Measurements from ENCODE around the gene CHST3.

Gene CHST3

DNA sequence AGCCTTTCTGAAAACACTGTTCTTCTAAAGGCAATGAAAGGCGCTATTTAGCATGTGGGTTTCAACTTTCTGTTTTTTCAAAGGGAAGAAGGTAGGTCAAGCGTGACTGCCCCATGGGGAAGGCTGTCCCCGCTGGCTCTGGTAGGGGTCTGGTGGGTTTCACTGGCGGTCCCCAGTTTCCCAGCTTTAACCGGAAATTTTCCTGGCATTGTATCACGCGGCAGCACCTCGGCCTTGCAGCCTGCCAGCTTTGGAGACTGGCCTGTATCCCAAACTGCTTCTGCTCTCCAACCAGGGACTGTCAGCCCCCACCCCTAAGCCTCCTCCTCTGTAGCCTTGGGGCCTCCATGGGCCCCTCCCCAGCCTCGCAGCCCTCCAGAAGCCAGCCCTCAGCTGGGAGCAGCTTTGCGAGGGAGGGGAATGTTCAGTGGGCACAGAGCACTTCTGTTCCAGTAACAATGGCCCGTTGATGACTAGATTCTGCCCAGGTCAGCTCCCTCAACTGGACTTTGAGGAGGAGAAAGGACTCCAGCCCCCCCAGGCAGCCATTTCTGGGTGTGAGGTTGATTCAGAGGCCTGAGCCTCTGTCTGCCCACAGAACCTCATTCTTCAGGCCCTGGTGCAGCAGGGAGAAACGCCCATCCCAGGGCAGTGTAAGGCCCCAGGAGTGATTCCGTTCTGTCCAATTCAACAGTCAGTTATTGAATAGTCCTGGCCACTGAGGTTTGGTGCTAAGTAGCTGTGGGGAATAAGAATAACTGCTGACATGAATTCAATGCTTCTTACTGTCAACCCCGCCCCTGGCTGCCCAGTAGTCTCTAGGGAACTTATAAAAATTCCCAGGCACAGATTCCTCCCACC lies 17.1 kb downstream of the CHST3 start:
- peaks cover 49% of the 10 kb centered on the region for H3K4me1 ChIP-seq (ENCODE audit: low read length)
- H3K4me2 ChIP-seq (ENCODE audit: low read length): no peak overlapping the region
- H4K20me1 ChIP-seq (ENCODE audit: insufficient read depth, low read length): no peaks in the 10 kb centered on the region
- H3K36me3 ChIP-seq (replicated peaks; ENCODE audit: low read depth, low read length): no peaks in the 10 kb centered on the region
- no peak overlapping the region for H2AFZ ChIP-seq (ENCODE audit: low read depth, low read length)
- H3K79me2 ChIP-seq (ENCODE audit: low read length): no peaks in the 10 kb centered on the region
- H3K27ac ChIP-seq (ENCODE audit: low read length): no peak overlapping the region
- no peak overlapping the region for H3K4me3 ChIP-seq (ENCODE audit: low read length)
- no peak overlapping the region for H3K9ac ChIP-seq (ENCODE audit: low read length)
- no peaks in the 10 kb centered on the region for H3K27me3 ChIP-seq (ENCODE audit: low read depth, low read length)
- H3K9me3 ChIP-seq (ENCODE audit: insufficient read depth, low read length): no peaks in the 10 kb centered on the region
- no peak for TF ChIP-seq EZH2phosphoT487 (IDR thresholded peaks at IDR 0.05; ENCODE audit: low read depth)
- TF ChIP-seq, protein P1, sequence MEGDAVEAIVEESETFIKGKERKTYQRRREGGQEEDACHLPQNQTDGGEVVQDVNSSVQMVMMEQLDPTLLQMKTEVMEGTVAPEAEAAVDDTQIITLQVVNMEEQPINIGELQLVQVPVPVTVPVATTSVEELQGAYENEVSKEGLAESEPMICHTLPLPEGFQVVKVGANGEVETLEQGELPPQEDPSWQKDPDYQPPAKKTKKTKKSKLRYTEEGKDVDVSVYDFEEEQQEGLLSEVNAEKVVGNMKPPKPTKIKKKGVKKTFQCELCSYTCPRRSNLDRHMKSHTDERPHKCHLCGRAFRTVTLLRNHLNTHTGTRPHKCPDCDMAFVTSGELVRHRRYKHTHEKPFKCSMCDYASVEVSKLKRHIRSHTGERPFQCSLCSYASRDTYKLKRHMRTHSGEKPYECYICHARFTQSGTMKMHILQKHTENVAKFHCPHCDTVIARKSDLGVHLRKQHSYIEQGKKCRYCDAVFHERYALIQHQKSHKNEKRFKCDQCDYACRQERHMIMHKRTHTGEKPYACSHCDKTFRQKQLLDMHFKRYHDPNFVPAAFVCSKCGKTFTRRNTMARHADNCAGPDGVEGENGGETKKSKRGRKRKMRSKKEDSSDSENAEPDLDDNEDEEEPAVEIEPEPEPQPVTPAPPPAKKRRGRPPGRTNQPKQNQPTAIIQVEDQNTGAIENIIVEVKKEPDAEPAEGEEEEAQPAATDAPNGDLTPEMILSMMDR (IDR thresholded peaks at IDR 0.05; ENCODE audit: low read depth, low read length): no peak

DNA sequence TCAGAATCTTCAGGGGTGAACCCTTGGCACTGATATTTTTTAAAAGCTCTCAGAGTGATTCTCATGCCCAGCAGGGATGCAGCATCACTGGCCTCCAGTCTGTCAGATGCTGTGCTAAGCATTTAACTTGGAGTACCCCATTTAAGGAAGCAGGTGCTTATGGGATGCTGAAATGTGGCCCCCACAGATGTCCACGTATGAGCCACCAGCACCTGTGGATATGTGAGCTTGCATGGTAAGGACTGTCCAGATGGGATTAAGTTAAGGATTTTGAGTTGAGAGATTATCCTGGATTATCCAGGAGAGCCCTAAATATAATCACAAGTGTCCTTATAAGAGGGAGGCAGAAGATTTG lies 17.7 kb downstream of the CHST3 start:
- TF ChIP-seq, protein P1 (IDR thresholded peaks at IDR 0.05; ENCODE audit: low read depth, low read length): no peak
- TF ChIP-seq EZH2phosphoT487 (IDR thresholded peaks at IDR 0.05; ENCODE audit: low read depth): no peak
- H3K9me3 ChIP-seq (ENCODE audit: insufficient read depth, low read length): no peaks in the 10 kb centered on the region
- no peak overlapping the region for H3K4me3 ChIP-seq (ENCODE audit: low read length)
- no peaks in the 10 kb centered on the region for H4K20me1 ChIP-seq (ENCODE audit: insufficient read depth, low read length)
- H3K9ac ChIP-seq (ENCODE audit: low read length): no peak overlapping the region
- H3K79me2 ChIP-seq (ENCODE audit: low read length): no peaks in the 10 kb centered on the region
- H3K27me3 ChIP-seq (ENCODE audit: low read depth, low read length): no peaks in the 10 kb centered on the region
- no peaks in the 10 kb centered on the region for H3K36me3 ChIP-seq (replicated peaks; ENCODE audit: low read depth, low read length)
- peaks cover 53% of the 10 kb centered on the region for H3K4me1 ChIP-seq (ENCODE audit: low read length)
- H3K27ac ChIP-seq (ENCODE audit: low read length): no peak overlapping the region
- H3K4me2 ChIP-seq (ENCODE audit: low read length): no peak overlapping the region
- no peak overlapping the region for H2AFZ ChIP-seq (ENCODE audit: low read depth, low read length)

DNA sequence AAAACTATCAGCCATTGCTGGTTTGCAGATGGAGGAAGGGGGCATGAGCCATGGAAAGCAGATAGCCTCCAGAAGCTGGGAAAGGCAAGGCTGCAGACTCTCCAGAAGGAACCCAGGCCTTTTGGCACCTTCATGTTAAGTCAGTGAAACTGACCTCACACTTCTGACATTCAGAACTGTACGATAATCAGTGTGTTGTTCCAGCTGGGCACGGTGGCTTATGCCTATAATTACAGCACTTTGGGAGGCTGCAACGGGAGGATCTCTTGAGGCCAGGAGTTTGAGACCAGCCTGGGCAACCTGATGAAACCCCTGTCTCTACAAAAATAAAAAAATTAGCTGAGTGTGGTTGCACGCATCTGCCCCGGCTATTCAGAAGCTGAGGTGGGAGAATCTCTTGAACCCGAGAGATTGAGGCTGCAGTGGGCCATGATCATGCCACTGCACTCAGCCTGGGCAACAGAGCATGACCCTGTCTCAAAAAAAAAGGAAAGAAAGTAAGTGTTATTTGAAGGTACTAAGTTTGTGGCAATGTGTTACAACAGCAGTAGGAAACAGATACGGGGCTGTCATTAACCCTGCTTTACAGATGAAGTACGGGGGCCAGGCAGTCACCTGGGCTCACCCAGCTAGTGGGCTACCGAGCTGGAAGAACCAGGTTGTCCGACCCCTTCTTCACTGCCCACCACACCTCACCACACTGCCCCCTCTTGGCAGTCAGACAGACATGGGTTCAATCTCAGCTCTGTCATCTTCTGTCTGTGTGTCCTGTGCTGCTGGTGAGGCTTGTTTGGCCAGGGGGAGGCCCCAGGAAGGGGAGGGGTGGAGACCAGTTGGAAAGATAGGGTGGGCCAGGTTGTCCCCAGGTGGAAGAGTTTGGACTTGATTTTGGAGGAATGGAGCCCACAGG lies 18.3 kb downstream of the CHST3 start:
- Histone ChIP-seq H3K4me3 (ENCODE audit: low read length) (no peak overlapping the region), H3K27ac (ENCODE audit: low read length) (no peak overlapping the region), H3K27me3 (ENCODE audit: low read depth, low read length) (no peaks in the 10 kb centered on the region), H3K4me1 (ENCODE audit: low read length) (peaks cover 53% of the 10 kb centered on the region), H2AFZ (ENCODE audit: low read depth, low read length) (no peak overlapping the region), H3K36me3 (replicated peaks; ENCODE audit: low read depth, low read length) (no peaks in the 10 kb centered on the region), H3K9me3 (ENCODE audit: insufficient read depth, low read length) (no peaks in the 10 kb centered on the region), H3K79me2 (ENCODE audit: low read length) (no peaks in the 10 kb centered on the region), H3K4me2 (ENCODE audit: low read length) (no peak overlapping the region), H3K9ac (ENCODE audit: low read length) (no peak overlapping the region), H4K20me1 (ENCODE audit: insufficient read depth, low read length) (no peaks in the 10 kb centered on the region)
- no peak for TF ChIP-seq EZH2phosphoT487 (IDR thresholded peaks at IDR 0.05; ENCODE audit: low read depth)
- TF ChIP-seq, protein P1 (IDR thresholded peaks at IDR 0.05; ENCODE audit: low read depth, low read length): no peak; the same call in 1 of the 2 replicates

All from OCI-LY3 (cell line).